WTC11 (cell line): ENCODE measurements around the gene MCRIP2. TPM values are rescaled to one million over a fixed set of nuclear protein-coding genes. Genes with fewer than 3 reads are reported as not detected.

Experiments used
- ATAC-seq: fragments of 200-7000 bp; cut with Tn5 transposase; 2 replicates; pipeline ENCODE4 v1.10.0; 2021; ENCODE audit warnings: mild to moderate bottlenecking, moderate library complexity
- CTCF ChIA-PET: fragments of 300-600 bp; sonication (Branson Sonifier 250); formaldehyde crosslinking; loops from one replicate; lab custom pipeline; 2021; ENCODE audit warnings: antibody characterized with exemption; lab: Charles Lee
- POLR2A ChIA-PET: fragments of 350-600 bp; sonication (Branson Sonifier 250); formaldehyde crosslinking; loops from one replicate; lab custom pipeline; 2021; ENCODE audit warnings: antibody characterized with exemption; lab: Charles Lee
- DNase-seq: peaks from one replicate; pipeline ENCODE4 v3.0.0; 2021; ENCODE audit warnings: low spot score
- H3K27ac Mint-ChIP-seq: 2 replicates; pipeline ENCODE4 v1.8.0; 2021; ENCODE audit warnings: mixed read lengths
- H3K27me3 Mint-ChIP-seq: 2 replicates; pipeline ENCODE4 v1.8.0; 2021; ENCODE audit warnings: low read depth, mild to moderate bottlenecking, moderate library complexity, mixed read lengths
- H3K36me3 Mint-ChIP-seq: 2 replicates; pipeline ENCODE4 v1.8.0; 2021; ENCODE audit warnings: mixed read lengths
- H3K4me1 Mint-ChIP-seq: 2 replicates; pipeline ENCODE4 v1.8.0; 2022; ENCODE audit warnings: mixed read lengths
- H3K4me3 Mint-ChIP-seq: 2 replicates; pipeline ENCODE4 v1.8.0; 2021; ENCODE audit warnings: mild to moderate bottlenecking, moderate library complexity, mixed read lengths
- H3K9me3 Mint-ChIP-seq: 2 replicates; pipeline ENCODE4 v1.8.0; 2021; ENCODE audit warnings: mixed read lengths
- ATF3 ChIP-seq: sonication (generic); formaldehyde crosslinking; conservative IDR thresholded peaks from 2 replicates; pipeline ENCODE4 v1.8.1; 2022; ENCODE audit warnings: mild to moderate bottlenecking, missing genetic modification reagents
- CTCF ChIP-seq: fragments of 200-600 bp; IDR thresholded peaks from 2 replicates; pipeline ENCODE4 v1.8.0; 2022; ENCODE audit warnings: antibody characterized with exemption
- FOXJ3 ChIP-seq: sonication (generic); formaldehyde crosslinking; IDR thresholded peaks from 2 replicates; pipeline ENCODE4 v1.9.0; 2021; ENCODE audit warnings: missing genetic modification reagents, mild to moderate bottlenecking, borderline replicate concordance
- KAT7 ChIP-seq: sonication (generic); formaldehyde crosslinking; IDR thresholded peaks from 2 replicates; pipeline ENCODE4 v1.8.1; 2023; ENCODE audit warnings: missing genetic modification reagents, mild to moderate bottlenecking, borderline replicate concordance
- NR1H2 ChIP-seq: sonication (generic); formaldehyde crosslinking; IDR thresholded peaks from 2 replicates; pipeline ENCODE4 v1.9.0; 2021; ENCODE audit warnings: mild to moderate bottlenecking, moderate library complexity, missing genetic modification reagents
- OVOL2 ChIP-seq: fragments of 250-450 bp; sonication (Bioruptor Pico); IDR thresholded peaks from 2 replicates; pipeline ENCODE4 v1.9.0; 2021; ENCODE audit warnings: mild to moderate bottlenecking, borderline replicate concordance
- TCF7 ChIP-seq: sonication (generic); formaldehyde crosslinking; IDR thresholded peaks from 2 replicates; pipeline ENCODE4 v1.8.0; 2022; ENCODE audit warnings: mild to moderate bottlenecking, low read depth, missing genetic modification reagents, moderate library complexity
- total RNA-seq: library from RNA; stranded (reverse); gene quantifications from 3 replicates; pipeline ENCODE4 v1.2.3, GENCODE V29; 2021
- TF ChIP-seq, protein P1 (sequence below): sonication (generic); formaldehyde crosslinking; IDR thresholded peaks from 2 replicates; pipeline ENCODE4 v1.8.0; 2023; ENCODE audit warnings: missing genetic modification reagents, mild to moderate bottlenecking, borderline replicate concordance
- TF ChIP-seq, protein P2 (sequence below): sonication (generic); formaldehyde crosslinking; conservative IDR thresholded peaks from 2 replicates; pipeline ENCODE4 v1.8.1; 2023; ENCODE audit warnings: mild to moderate bottlenecking, low read depth, missing genetic modification reagents, moderate library complexity
- TF ChIP-seq, protein P3 (sequence below): sonication (generic); formaldehyde crosslinking; IDR thresholded peaks from 2 replicates; pipeline ENCODE4 v1.8.0; 2023; ENCODE audit warnings: missing genetic modification reagents

The MCRIP2 gene
- total RNA-seq, 1 experiment from 2014 or later = 63.3 TPM

- no peak overlapping the region for H3K27ac Mint-ChIP-seq
- no peaks in the 10 kb centered on the region for H3K9me3 Mint-ChIP-seq
- POLR2A ChIA-PET = interaction anchor here (1.6 kb wide), 1 partner anchor 10 kb away, joined by 6 read pairs; no protein-coding TSS in a partner anchor
- H3K4me3 Mint-ChIP-seq = no peak overlapping the region
- no peak for DNase-seq
- peaks cover 25% of the 10 kb centered on the region for H3K36me3 Mint-ChIP-seq
- no peaks in the 10 kb centered on the region for H3K27me3 Mint-ChIP-seq
- peaks cover 20% of the 10 kb centered on the region for H3K4me1 Mint-ChIP-seq
- TF ChIP-seq NR1H2 (CRISPR knock-in tag) = no peak
- TF ChIP-seq, all 79 proteins: peak for 0
- no peak for ATAC-seq
- CTCF ChIA-PET = interaction anchor here (0.6 to 1.7 kb wide), 5 partner anchors 10 to 110 kb away, joined by 3 to 8 read pairs (median 3); partner anchors contain the start of gene RHBDL1
Observed at GRCh38 chr16:684961-685696, 43.5 kb downstream of the MCRIP2 start.

DNA sequence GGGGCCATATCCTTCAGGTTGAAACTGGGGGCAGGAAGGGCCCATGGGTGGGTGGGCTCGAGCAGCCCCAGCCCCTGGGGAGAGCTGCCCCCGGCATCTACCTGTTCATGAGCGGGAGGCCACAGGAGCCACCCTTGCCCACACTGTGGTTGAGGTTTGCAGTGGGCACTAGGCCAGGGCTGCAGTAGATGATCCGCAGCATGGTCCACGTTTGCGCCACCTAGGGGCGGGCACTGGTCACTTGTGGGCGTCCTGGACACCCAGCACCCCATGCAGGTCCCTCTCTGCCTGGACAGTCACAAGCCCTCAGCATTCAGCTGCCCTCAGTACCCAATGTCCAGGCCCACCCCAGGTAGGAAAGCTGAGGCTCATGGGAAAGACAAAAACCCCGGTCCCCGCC, 44.3 kb downstream of the MCRIP2 start:
- ATAC-seq (peak; percentile 6; the same call in 1 of the 2 replicates), DNase-seq (peak; percentile 70)
- TF ChIP-seq ATF3 (CRISPR knock-in tag) (no peak), CTCF (peak; percentile 60)
- Mint-ChIP-seq H3K4me3 (peak overlapping the region; percentile 39), H3K4me1 (peaks cover 20% of the 10 kb centered on the region), H3K9me3 (no peaks in the 10 kb centered on the region), H3K27me3 (peaks cover 5% of the 10 kb centered on the region; the same call in 1 of the 2 replicates), H3K27ac (peak overlapping the region; percentile 65), H3K36me3 (peaks cover 24% of the 10 kb centered on the region)
- ChIA-PET POLR2A (no interaction called here), CTCF (interaction anchor here (0.7 to 1.7 kb wide), 13 partner anchors 9 to 169 kb away, joined by 3 to 12 read pairs (median 4); partner anchors contain the start of genes CHTF18, RHBDL1, RHOT2 and RPUSD1)

GRCh38 chr16:686459-687260, 45.0 kb downstream of the MCRIP2 start:
- H3K36me3 Mint-ChIP-seq = peaks cover 17% of the 10 kb centered on the region
- ATAC-seq (no peak), DNase-seq (no peak)
- TF ChIP-seq OVOL2 (CRISPR knock-in tag) = no peak
- no peak for TF ChIP-seq ATF3 (CRISPR knock-in tag)
- no peak for TF ChIP-seq FOXJ3
- TF ChIP-seq, protein P1, sequence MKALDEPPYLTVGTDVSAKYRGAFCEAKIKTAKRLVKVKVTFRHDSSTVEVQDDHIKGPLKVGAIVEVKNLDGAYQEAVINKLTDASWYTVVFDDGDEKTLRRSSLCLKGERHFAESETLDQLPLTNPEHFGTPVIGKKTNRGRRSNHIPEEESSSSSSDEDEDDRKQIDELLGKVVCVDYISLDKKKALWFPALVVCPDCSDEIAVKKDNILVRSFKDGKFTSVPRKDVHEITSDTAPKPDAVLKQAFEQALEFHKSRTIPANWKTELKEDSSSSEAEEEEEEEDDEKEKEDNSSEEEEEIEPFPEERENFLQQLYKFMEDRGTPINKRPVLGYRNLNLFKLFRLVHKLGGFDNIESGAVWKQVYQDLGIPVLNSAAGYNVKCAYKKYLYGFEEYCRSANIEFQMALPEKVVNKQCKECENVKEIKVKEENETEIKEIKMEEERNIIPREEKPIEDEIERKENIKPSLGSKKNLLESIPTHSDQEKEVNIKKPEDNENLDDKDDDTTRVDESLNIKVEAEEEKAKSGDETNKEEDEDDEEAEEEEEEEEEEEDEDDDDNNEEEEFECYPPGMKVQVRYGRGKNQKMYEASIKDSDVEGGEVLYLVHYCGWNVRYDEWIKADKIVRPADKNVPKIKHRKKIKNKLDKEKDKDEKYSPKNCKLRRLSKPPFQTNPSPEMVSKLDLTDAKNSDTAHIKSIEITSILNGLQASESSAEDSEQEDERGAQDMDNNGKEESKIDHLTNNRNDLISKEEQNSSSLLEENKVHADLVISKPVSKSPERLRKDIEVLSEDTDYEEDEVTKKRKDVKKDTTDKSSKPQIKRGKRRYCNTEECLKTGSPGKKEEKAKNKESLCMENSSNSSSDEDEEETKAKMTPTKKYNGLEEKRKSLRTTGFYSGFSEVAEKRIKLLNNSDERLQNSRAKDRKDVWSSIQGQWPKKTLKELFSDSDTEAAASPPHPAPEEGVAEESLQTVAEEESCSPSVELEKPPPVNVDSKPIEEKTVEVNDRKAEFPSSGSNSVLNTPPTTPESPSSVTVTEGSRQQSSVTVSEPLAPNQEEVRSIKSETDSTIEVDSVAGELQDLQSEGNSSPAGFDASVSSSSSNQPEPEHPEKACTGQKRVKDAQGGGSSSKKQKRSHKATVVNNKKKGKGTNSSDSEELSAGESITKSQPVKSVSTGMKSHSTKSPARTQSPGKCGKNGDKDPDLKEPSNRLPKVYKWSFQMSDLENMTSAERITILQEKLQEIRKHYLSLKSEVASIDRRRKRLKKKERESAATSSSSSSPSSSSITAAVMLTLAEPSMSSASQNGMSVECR (CRISPR knock-in tag) = no peak
- TF ChIP-seq, protein P2, sequence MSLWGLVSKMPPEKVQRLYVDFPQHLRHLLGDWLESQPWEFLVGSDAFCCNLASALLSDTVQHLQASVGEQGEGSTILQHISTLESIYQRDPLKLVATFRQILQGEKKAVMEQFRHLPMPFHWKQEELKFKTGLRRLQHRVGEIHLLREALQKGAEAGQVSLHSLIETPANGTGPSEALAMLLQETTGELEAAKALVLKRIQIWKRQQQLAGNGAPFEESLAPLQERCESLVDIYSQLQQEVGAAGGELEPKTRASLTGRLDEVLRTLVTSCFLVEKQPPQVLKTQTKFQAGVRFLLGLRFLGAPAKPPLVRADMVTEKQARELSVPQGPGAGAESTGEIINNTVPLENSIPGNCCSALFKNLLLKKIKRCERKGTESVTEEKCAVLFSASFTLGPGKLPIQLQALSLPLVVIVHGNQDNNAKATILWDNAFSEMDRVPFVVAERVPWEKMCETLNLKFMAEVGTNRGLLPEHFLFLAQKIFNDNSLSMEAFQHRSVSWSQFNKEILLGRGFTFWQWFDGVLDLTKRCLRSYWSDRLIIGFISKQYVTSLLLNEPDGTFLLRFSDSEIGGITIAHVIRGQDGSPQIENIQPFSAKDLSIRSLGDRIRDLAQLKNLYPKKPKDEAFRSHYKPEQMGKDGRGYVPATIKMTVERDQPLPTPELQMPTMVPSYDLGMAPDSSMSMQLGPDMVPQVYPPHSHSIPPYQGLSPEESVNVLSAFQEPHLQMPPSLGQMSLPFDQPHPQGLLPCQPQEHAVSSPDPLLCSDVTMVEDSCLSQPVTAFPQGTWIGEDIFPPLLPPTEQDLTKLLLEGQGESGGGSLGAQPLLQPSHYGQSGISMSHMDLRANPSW (CRISPR knock-in tag) = no peak
- no peak for TF ChIP-seq KAT7 (CRISPR knock-in tag)
- no peak for TF ChIP-seq TCF7 (CRISPR knock-in tag)
- TF ChIP-seq, protein P3, sequence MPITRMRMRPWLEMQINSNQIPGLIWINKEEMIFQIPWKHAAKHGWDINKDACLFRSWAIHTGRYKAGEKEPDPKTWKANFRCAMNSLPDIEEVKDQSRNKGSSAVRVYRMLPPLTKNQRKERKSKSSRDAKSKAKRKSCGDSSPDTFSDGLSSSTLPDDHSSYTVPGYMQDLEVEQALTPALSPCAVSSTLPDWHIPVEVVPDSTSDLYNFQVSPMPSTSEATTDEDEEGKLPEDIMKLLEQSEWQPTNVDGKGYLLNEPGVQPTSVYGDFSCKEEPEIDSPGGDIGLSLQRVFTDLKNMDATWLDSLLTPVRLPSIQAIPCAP (CRISPR knock-in tag) = no peak
- H3K9me3 Mint-ChIP-seq = no peaks in the 10 kb centered on the region
- no peak overlapping the region for H3K27ac Mint-ChIP-seq
- peaks cover 9% of the 10 kb centered on the region for H3K27me3 Mint-ChIP-seq
- peaks cover 13% of the 10 kb centered on the region for H3K4me1 Mint-ChIP-seq
- POLR2A ChIA-PET = no interaction called here
- CTCF ChIA-PET = interaction anchor here (0.7 to 1.7 kb wide), 12 partner anchors 8 to 168 kb away, joined by 3 to 12 read pairs (median 4); partner anchors contain the start of genes CHTF18, RHBDL1, RHOT2 and RPUSD1
- no peak overlapping the region for H3K4me3 Mint-ChIP-seq
